NCI-H524 treated with DMSO at 0.1 percent for 48 hours (cell line): ENCODE results near the gene TXNRD3.

Experiments
- DNase-seq: peaks from one replicate; lab custom pipeline; 2025; lab: John Stamatoyannopoulos, UW

Gene TXNRD3

DNA sequence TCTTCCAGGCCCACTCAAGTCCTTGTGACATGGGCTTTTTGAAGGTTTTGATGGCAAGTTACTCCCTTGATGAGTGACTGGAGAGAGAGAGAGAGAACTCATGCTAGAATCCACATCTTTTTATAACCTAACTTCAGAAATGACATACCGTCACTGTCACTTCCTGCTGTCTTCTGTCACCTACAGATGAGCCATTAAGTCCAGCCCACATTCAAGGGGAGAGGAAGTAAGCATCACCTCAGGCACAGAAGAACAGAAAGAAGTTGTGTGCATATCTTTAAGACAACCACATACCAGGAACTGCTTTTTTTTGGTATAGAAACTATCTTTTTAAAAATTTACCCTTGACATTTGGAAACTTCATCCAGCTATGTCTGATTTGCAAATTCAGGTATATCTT lies 16.6 kb upstream of the TXNRD3 start:
- DNase-seq, result no peak

DNA sequence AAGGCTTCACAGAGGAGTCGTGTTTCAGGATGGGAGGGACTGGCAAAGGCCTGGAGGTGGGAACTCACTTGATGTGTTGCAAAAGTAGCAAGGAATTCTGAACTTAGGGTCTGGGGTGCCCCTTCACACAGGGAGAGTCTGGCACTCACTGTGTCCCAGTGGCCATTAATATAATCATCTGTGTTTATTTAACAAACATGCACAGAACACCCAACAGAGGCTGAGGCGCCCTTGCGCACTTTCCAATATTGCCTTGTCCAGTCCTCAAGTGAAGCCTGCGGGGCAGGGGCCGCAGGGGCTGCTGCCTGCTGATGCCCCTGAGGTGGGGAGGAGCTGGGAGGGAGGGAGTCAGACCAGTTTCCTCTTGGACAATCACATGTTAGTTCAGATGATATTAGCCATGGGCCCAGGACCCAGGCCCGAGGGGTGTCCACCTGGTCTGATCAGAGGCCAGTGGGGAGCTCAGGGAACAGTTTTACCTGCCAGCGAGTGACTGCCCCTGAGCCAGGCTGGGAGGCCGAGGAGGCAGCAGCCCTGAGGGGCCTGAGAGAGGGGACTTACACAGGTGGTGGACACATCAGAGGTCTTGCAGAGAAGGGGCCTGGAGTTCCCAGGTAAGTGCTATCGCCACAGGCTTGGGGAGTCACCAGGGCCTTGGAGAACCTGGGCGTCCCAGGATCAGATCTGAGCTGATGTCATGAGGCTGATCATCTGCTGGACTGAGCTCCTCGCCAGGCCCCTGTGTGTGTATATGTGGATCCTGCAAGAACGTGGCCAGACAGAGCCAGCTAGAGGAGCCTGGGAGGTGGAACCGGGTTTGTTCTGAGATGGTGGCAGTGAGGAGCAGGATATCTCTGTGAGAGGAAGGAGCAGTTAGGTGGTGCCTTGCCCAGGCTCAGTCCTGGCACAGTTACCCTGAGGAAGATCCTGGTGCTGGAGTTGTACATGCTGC lies 13.8 kb upstream of the TXNRD3 start:
- no peak for DNase-seq

GRCh38 chr3:126667631-126668449 lies 12.9 kb upstream of the TXNRD3 start:
- no peak for DNase-seq

DNA sequence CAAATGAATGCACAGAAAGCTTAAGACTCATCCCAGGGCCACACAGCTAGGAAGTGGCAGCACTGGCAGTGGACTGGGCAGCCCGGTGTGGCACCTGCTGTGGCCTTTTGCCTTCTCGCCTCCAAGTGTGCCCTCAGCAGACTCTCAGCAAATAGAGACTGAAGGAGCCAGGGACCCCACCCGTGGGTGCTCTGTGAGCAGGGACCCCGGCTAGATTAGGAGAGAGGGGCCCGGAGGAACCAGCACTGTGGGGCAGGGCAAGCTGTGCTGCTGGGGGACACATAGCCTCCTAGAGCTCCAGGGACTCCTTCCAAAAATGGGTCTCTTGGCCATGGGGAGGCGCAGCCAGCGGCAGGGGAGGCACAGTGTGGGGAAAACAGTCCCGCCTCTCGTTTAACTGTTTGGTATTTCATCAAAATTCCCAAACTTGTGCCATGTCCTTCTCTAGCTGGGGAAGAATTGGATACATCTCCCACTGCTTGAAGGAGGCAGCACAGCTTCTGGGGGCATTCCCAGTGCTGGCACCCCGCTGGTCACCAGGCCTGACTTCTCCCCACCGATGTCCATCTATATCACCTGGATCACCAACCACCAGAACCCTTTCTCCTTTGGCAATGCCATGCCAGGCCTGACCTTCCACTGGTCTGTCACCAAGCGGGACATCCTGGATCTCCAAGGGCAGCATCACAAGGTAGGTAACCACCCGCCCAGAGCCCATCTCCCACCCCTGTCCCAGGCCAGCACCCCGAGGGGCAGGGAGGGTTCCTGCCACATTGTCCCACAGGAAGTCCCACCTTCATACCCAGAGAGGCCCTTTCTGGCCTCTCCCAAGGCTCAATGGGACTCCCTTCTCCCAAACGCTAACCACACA lies 12.0 kb upstream of the TXNRD3 start:
- DNase-seq, result no peak

GRCh38 chr3:126665959-126666657 lies 11.2 kb upstream of the TXNRD3 start:
- DNase-seq, result no peak

DNA sequence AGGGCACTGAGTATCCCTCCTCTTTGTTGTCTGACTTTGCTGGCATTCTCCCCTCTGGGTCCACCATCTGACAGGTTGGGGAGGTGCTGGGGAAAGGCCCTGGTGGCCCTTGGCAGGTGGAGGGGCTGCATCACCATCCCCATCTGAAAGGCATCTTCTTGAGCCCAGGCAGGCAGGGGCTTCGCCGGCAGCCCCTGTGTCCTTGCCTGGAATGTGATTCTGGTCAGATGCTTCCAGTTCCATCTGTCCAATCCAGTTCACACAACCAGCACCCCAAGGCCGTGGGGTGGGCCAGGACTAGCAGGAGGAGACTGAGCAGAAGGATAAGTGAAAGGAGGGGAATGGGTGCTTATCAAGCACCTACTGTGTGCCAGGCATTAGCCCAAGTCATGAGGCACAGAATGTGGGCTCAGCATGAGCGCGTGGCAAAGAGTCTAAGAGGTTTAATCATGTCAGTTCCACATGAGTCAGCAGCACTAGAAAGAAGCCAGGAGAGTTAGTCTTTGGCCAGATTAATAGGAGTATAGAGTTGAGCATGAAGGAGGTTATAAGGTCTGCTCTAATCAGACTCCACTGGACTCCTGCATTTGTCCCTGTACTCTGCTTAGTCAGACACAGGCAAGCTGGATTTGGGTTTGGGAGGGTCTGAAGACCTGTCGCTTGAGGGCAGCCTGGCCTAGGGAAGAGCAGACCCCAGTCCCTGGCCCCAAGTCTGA lies 10.5 kb upstream of the TXNRD3 start:
- DNase-seq, result no peak

DNA sequence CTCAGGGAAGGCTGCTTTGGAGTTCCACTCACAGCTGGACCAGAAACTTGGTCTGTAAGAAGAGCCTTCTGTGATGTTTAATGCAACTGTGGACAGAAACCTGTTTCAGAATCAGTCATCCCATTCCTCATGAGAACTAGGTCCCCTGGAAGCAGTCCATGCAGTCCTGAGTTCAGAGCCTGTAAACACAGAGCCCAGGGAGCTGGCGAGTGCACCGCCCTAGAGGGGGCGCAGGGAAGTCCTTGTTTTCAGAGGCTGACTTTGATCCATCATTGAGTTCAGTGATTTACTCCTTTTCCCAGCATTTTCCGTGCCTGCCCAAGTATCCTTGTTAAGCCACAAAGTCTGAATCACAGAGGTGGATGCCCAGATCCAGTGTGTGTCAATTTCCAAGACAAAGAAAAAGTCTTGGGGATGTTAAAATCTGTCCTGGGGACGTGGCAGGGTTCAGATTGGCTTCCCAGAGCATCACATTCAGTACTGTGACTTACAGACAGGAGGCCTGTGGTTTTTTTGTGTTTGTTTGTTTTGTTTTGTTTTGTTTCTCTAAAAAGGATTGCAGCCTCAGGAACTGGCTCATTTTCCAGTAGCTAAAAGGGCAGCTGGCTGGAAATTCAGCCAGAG lies 9.8 kb upstream of the TXNRD3 start:
- DNase-seq, result no peak

DNA sequence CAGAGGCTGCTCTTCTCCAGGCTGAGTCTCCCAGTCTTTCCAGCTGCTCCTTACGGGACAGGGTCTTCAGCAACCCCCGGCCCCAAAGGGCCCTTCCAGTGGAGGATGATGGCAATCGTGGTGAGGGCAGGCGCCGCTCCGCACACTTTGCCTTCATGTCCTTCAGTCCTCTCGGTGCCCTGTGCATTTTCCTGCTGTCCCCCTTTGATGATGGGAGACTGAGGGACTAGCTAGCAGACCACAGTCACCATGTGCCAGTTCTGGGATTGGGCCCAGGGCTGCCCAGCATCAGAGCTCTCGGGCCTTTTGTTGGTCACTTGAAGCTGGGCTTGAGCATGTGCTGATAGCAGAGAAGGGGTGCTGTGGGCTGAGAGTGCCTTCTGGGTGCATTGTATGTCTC lies 8.8 kb upstream of the TXNRD3 start:
- DNase-seq, result no peak

DNA sequence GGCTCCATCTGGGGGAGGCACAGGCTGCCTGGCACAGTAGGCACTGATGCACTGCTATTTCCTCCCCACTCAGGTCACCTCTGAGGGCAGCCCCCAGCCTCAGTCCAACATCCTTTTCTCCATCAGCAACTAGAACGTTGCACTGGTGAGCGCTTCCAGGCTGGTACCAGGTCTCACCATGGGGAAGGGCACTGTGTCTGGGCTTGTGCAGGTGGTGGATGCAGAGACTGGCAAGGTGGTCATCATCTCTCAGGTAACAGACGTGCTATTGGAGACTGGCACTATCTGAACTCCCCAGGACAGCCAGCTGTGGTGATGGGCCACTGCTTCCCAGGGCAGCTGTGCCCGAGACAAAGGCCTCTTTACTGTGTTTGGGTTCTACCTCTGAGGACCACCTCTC lies 8.3 kb upstream of the TXNRD3 start:
- no peak for DNase-seq

DNA sequence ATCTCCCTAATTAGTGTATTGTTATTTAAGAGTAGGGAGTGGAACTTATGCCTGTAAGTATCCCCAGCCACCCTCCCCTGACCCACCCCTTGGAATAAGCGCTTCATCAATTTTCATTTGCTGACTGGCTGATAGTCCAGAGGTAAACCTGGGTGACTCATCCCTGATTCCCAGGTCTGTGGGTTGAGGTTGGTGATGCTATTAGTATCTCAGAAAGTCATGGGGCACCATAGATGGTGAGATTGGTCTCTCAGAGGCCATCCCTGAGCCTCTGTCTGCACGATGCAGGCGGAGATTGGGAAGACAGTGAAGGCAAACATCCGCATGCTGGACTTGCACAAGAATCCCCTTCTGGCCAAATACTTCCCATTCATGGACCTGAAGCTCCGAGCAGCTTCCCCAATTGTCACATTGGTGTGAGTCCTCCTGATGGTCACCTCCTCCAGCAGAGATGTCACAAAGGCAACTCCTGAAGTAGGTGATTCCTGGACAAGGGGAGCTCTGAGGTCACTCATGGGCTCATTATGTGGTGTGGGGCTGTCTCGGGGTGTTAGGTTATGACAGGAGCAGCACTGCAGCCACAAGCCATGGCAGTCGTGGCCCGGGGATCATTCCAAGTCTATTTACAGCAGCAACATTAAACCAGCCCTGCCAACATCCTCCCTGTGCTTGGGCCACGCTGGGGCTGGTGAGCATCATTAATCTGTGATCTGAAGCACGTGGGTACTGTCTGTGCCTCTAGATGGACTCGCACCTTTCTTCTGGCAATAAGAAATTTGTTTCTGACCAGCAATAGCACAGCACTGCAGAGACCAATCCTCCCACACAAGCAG lies 6.8 kb upstream of the TXNRD3 start:
- DNase-seq, result no peak

DNA sequence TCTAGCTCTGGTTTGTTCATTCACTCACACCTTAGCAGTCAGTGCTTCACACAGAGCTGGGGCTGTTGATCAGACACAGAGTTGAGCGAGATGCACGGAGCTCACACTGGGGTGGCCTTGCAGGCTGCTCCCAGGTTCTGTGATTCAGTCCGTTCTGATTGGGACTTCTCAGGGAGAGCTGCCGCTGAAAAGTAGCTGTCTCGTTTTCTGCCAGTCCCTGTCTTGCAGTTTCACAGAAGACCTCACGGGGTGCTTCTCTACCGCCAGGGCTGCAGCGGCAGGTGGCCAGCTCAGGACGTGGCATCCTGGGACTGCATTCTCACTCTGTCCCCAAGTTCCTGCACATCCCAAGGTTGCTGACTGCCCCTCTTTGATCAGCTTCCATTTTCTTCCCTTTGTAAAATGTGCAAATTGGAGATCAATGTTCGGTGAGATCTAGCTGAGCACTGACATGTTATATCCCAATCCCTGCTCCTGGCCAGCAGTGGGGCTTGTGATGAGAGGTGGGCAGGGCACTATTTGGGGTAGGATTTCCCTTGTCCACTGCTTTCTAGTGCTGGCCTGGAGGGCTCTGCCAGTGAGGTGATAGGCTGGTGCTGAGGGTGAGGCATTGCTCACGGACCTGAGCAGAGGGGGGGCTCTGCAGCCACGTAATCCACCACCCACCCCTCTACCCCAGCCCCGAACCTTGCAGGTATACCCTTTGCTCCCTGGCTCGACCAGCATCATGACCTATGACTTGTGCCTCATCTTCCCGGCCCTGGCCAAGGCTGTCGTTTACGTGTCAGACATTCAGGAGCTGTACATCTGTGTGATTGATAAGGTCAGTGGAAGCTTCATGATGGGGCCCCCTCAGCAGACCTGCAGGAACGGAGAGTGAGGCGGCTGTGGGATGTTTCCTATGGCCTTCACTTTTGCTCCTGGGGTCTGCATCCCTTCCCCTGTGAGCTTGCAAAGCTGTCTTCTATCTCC lies 5.3 kb upstream of the TXNRD3 start:
- DNase-seq, result no peak

DNA sequence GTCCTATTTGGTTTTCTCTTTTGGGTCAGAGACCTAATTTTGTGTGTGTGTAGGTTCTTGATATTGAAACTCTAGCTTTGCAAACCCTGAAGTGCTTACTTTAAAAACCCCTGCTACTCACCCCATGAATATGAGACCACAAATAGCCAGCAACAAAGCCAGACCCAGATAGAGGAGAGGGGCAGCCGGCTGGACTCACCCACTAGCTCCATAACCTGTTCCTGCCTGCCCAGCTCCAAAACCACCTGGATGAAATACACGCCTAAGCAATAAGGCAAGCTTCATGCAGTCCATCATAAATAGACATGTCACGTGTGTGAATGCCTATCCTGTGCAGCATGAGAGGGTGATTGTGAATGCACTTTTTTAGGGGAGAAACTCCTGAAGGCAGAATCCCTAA lies 3.7 kb upstream of the TXNRD3 start:
- DNase-seq, result no peak

- DNase-seq, result no peak
These were observed 3.0 kb upstream of the TXNRD3 start for GRCh38 chr3:126657901-126658300.

DNA sequence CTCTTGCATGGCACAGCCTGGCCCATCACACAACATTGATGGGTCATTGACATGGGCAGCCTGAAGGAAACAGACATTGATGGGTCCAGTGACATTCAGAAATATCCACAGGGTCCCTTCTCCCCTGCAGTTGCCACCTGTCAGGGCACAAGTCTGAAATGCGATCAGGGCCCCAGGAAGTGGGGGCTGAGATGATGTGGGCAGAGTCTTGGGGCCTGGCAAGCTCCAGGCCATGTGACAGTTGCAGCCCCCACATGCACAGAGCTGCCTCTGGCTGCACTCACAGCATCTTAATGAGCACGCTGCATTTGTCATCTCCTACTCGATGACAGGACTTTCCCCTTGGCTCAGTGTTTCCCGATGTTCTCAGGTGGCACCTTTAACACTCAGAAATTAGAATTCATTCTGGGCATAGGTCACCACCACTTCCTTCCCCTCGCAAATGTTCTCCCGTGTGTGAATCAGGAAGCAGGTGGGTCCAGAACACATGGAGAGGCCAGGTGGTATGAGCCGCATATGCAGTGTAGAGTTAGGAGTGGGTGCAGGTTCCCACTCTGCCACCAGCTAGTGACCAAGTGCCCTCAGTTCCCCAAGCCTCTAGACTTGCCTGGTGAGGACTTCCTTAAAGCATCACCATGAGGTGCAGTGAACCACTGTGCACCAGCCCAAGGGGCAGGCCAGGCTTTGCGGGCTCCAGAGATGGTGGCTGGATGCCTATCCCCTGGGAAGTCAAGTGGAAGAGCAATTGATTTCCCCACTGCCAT lies 1.6 kb upstream of the TXNRD3 start:
- DNase-seq, result no peak

DNA sequence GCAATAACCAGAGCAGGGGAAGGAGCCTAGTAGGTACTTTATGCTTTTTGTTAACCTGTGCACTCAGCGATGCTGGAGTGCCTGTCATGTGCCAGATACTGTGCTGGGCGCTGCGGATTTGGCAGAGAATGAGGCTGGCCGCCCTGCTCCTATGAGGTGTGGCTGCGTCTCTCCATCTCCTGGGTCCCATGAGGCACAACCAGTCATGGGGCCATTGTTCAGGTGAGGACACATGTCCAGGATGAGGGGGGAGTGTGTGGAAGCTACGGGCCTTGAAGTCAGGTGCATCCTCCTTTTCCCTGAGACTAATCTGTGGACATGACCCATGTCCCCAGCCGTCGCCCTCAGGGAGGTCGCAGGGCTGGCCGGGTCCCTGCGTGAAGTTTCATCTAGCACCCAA lies 963 bp upstream of the TXNRD3 start:
- DNase-seq, result no peak

GRCh38 chr3:126649556-126650092 lies 5.3 kb downstream of the TXNRD3 start:
- no peak for DNase-seq

DNA sequence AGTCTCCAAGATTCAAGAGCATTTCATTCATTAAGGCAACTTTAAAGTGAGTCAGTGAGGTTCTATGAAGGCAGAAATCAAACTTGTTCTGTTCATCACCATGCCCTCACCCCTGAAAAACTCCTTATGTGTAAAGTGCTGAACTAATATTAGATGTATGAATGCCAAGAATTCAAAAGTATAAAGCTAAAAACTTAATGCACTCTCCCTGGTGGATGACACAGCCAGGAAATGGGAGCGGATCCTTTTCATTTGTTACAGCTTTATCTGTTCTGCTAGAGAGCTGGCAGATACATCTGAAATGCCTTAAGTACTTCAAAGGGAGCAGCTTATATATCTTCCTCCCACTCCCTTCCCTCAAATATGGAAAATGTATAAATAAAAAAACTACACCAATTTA lies 8.2 kb downstream of the TXNRD3 start:
- DNase-seq, result no peak
